HT-29 (cell line): ENCODE measurements around the gene TOMM34. TPM values are rescaled to one million over a fixed set of nuclear protein-coding genes. Genes with fewer than 3 reads are reported as not detected.

ENCODE experiments used
- DNase-seq: peaks from one replicate; pipeline ENCODE4 v3.0.0-alpha.2; 2015; ENCODE audit warnings: low spot score
- small RNA-seq: library from RNA; depleted of rRNA; stranded (forward); fragments of <200 nt; gene quantifications from one replicate; pipeline ENCODE3, GENCODE V24; 2014
- total RNA-seq: library from RNA; depleted of rRNA; stranded (reverse); fragments of >200 nt; shearing (Covaris generic); gene quantifications from 2 replicates; pipeline ENCODE4 v1.2.3, GENCODE V29; 2014; rRNA removed

TOMM34 gene
- total RNA-seq, 1 experiment from 2014 or later: 85.2 TPM

- DNase-seq: no peak
Measured at GRCh38 chr20:44894959-44895358, 65.2 kb downstream of the TOMM34 start.

Small RNA genes within 50 kb of the gene (small RNA-seq; reads per million reads assigned to genes)
- not detected for gene RF00019

Other genes starting within 250 kb of the TOMM34 start
- gene CCN5, start 245.0 kb downstream of the TOMM34 start, total RNA-seq: not detected in 2 replicates
- gene KCNK15, start 214.5 kb downstream of the TOMM34 start, total RNA-seq: not detected in 2 replicates
- not detected in 2 replicates for gene RIMS4, start 149.9 kb downstream of the TOMM34 start, total RNA-seq
- gene YWHAB, start 74.7 kb downstream of the TOMM34 start, total RNA-seq: 71.4 and 77.9 TPM in 2 replicates
- gene PABPC1L, start 50.3 kb downstream of the TOMM34 start, total RNA-seq: 53.4 and 54.6 TPM in 2 replicates
- gene STK4, start 6.1 kb upstream of the TOMM34 start, total RNA-seq: 23.1 and 27.1 TPM in 2 replicates
- not detected in 2 replicates for gene KCNS1, start 140.7 kb upstream of the TOMM34 start, total RNA-seq
- gene WFDC5, start 154.8 kb upstream of the TOMM34 start, total RNA-seq: not detected in 2 replicates
- gene WFDC12, start 164.1 kb upstream of the TOMM34 start, total RNA-seq: not detected in 2 replicates
- 2.0 and 6.6 TPM in 2 replicates for gene PI3, start 214.5 kb upstream of the TOMM34 start, total RNA-seq
- not detected in 2 replicates for gene SEMG1, start 246.6 kb upstream of the TOMM34 start, total RNA-seq